ENCODE data around the gene C5orf15.

- TF ChIP-seq CTCF (IDR thresholded peaks at IDR 0.05) = no peak
- TF ChIP-seq EZH2 (IDR thresholded peaks at IDR 0.05) = no peak
- no peak for TF ChIP-seq EZH2phosphoT487 (IDR thresholded peaks at IDR 0.05)
These were observed 1.4 kb upstream of the C5orf15 start for GRCh38 chr5:133969654-133970324.
